Hepatocyte (in vitro differentiated cells): ENCODE data around the gene OGG1. TPM values are rescaled to one million over a fixed set of nuclear protein-coding genes. Genes with fewer than 3 reads are reported as not detected.

Experiments used
- DNase-seq: peaks from one replicate; pipeline ENCODE4 v3.0.0-alpha.2; 2016; ENCODE audit warnings: low spot score
- H2AFZ ChIP-seq: fragments of 200-600 bp; sonication (generic); 2 replicates; pipeline ENCODE4 v1.6.0; 2016; ENCODE audit warnings: antibody characterized with exemption, mild to moderate bottlenecking
- H3K27ac ChIP-seq: fragments of 200-600 bp; sonication (generic); 2 replicates; pipeline ENCODE4 v1.5.1; 2016; ENCODE audit warnings: mild to moderate bottlenecking
- H3K27me3 ChIP-seq: fragments of 200-600 bp; sonication (generic); 2 replicates; pipeline ENCODE4 v1.6.1; 2016
- H3K36me3 ChIP-seq: fragments of 200-600 bp; sonication (generic); replicated peaks from 2 replicates; pipeline ENCODE4 v1.5.1; 2016; ENCODE audit warnings: low read depth; ENCODE audit not compliant: insufficient read depth
- H3K4me1 ChIP-seq: fragments of 200-600 bp; sonication (generic); 2 replicates; pipeline ENCODE4 v1.5.1; 2016; ENCODE audit warnings: mild to moderate bottlenecking, moderate library complexity; ENCODE audit not compliant: insufficient read depth
- H3K4me2 ChIP-seq: fragments of 200-600 bp; sonication (generic); 2 replicates; pipeline ENCODE4 v1.6.0; 2016
- H3K4me3 ChIP-seq: fragments of 200-600 bp; sonication (generic); 2 replicates; pipeline ENCODE4 v1.5.1; 2016; ENCODE audit warnings: mild to moderate bottlenecking
- H3K79me2 ChIP-seq: fragments of 200-600 bp; sonication (generic); 2 replicates; pipeline ENCODE4 v1.6.0; 2017; ENCODE audit warnings: mild to moderate bottlenecking
- H3K9me2 ChIP-seq: fragments of 200-600 bp; sonication (generic); replicated peaks from 2 replicates; pipeline ENCODE4 v1.6.0; 2017; ENCODE audit warnings: mild to moderate bottlenecking; ENCODE audit not compliant: insufficient read depth
- H3K9me3 ChIP-seq: fragments of 200-600 bp; sonication (generic); 2 replicates; pipeline ENCODE4 v1.5.1; 2016; ENCODE audit warnings: low read depth, mild to moderate bottlenecking
- H4K20me1 ChIP-seq: fragments of 200-600 bp; sonication (generic); 2 replicates; pipeline ENCODE4 v1.6.0; 2016; ENCODE audit warnings: mild to moderate bottlenecking; ENCODE audit not compliant: insufficient read depth, poor library complexity, severe bottlenecking
- CTCF ChIP-seq: fragments of 200-600 bp; sonication (generic); IDR thresholded peaks from 2 replicates; pipeline ENCODE4 v1.5.1; 2016; ENCODE audit warnings: antibody characterized with exemption, mild to moderate bottlenecking; ENCODE audit not compliant: poor library complexity
- EZH2 ChIP-seq: fragments of 200-600 bp; sonication (generic); IDR thresholded peaks from 2 replicates; pipeline ENCODE4 v1.6.1; 2016; ENCODE audit warnings: antibody characterized with exemption, mild to moderate bottlenecking, borderline replicate concordance
- EZH2phosphoT487 ChIP-seq: fragments of 200-600 bp; sonication (generic); IDR thresholded peaks from one replicate; pipeline ENCODE4 v1.6.1; 2018; ENCODE audit warnings: antibody characterized with exemption, mild to moderate bottlenecking, low read depth, moderate library complexity; ENCODE audit not compliant: unreplicated experiment, severe bottlenecking
- WGBS: methylation state at CpG from one replicate; pipeline ENCODE4 v1.1.6; 2016; ENCODE audit warnings: low lambda C conversion rate; ENCODE audit errors: missing lambda C conversion rate; 5-methylcytosine and 5-hydroxymethylcytosine counted together
- polyA plus RNA-seq: library from polyadenylated mRNA; unstranded; fragments of >200 nt; fragmentation: Nextera tagmentation; extraction: Ambion mirVana; gene quantifications from 2 replicates; pipeline ENCODE4 v1.2.1, GENCODE V29; 2016
- total RNA-seq: library from RNA; depleted of rRNA; stranded (reverse); fragments of >200 nt; gene quantifications from 2 replicates; pipeline ENCODE4 v1.2.3, GENCODE V29; 2014

The OGG1 gene
- total and polyA plus RNA-seq, 2 experiments from 2014 or later = 34.7 to 43.2 TPM

GRCh38 chr3:9780910-9781309, 31.2 kb downstream of the OGG1 start:
- Histone ChIP-seq H3K4me3 (no peak overlapping the region), H3K4me2 (no peak overlapping the region), H3K27me3 (no peaks in the 10 kb centered on the region), H2AFZ (no peak overlapping the region), H3K9me2 (no peaks in the 10 kb centered on the region), H3K79me2 (no peaks in the 10 kb centered on the region), H3K4me1 (no peaks in the 10 kb centered on the region), H3K27ac (no peak overlapping the region), H3K36me3 (no peaks in the 10 kb centered on the region), H4K20me1 (no peaks in the 10 kb centered on the region), H3K9me3 (no peaks in the 10 kb centered on the region)
- TF ChIP-seq EZH2 (no peak), EZH2phosphoT487 (no peak), CTCF (no peak)
- no peak for DNase-seq
- 99% methylated on average over 4 of the region's 4 CpGs for WGBS

GRCh38 chr3:9781551-9781950, 31.8 kb downstream of the OGG1 start:
- TF ChIP-seq CTCF (no peak), EZH2phosphoT487 (no peak), EZH2 (no peak)
- Histone ChIP-seq H3K36me3 (no peaks in the 10 kb centered on the region), H3K4me2 (no peak overlapping the region), H3K27ac (no peak overlapping the region), H3K4me3 (no peak overlapping the region), H3K27me3 (no peaks in the 10 kb centered on the region), H2AFZ (no peak overlapping the region), H4K20me1 (no peaks in the 10 kb centered on the region), H3K4me1 (no peaks in the 10 kb centered on the region), H3K79me2 (no peaks in the 10 kb centered on the region), H3K9me2 (no peaks in the 10 kb centered on the region), H3K9me3 (no peaks in the 10 kb centered on the region)
- 100% methylated on average over 1 of the region's 1 CpG for WGBS
- DNase-seq = no peak

- Histone ChIP-seq H3K4me1 (no peaks in the 10 kb centered on the region), H2AFZ (no peak overlapping the region), H3K36me3 (no peaks in the 10 kb centered on the region), H3K4me2 (no peak overlapping the region), H3K27ac (no peak overlapping the region), H4K20me1 (no peaks in the 10 kb centered on the region), H3K27me3 (no peaks in the 10 kb centered on the region), H3K9me2 (no peaks in the 10 kb centered on the region), H3K4me3 (no peak overlapping the region), H3K79me2 (no peaks in the 10 kb centered on the region), H3K9me3 (no peaks in the 10 kb centered on the region)
- no peak for TF ChIP-seq CTCF
- no peak for TF ChIP-seq EZH2
- TF ChIP-seq EZH2phosphoT487 = no peak
- no peak for DNase-seq
- WGBS = 94% methylated on average over 3 of the region's 3 CpGs
These were observed 32.3 kb downstream of the OGG1 start for GRCh38 chr3:9781978-9782603.
